SIG-M5 (cell line): ENCODE data around the gene CASP2.

Experiments
- DNase-seq: peaks from one replicate; lab custom pipeline; 2025; lab: John Stamatoyannopoulos, UW

CASP2 gene

GRCh38 chr7:143299346-143299745 is 11.2 kb downstream of the CASP2 start:
- DNase-seq, result no peak

- DNase-seq, result no peak
Measured at GRCh38 chr7:143299840-143300239, 11.7 kb downstream of the CASP2 start.

DNA sequence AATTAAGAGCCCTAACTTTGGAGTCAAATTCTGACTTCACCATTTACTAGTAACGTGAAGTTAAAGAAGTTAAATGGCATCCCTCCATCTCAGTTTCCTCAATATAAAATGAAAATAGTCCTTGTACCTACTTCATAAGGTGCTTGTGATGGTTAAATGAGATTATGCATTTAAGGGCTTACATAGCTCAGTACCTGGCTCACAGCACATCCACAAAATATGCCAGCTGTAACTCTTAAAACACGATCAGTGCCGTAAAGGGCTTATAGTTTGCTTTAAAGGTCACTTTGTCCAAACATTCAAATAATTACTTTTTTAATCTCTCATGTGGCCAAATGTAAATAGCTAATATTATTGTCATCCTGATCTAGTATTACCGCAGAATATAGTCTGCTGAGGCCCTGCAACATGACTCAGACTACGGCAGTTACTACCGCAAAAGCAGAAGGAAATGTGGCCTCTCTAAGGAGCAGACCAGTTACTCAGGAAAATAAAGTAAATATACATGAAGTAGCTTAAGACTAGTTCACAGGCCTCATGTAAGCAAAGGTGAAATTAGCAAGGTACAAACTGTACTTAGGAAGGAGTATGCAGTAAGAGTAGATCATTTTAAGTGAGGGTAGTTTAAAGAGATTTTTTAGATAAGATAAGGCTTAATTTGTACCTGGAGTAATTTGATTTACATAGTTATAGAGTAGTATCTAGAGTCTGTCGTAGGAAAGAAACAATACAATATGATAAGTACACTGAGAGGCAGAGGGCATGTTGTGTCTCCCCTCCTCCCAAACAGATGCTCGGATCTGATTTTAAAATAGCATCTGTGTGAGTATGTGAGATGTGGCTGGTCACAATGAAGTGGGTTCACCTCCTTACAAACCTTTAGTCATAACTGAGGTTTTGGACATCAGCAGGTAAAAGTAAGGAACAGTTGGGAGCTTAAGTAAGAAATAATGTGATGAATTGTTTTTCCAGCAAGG is 13.1 kb downstream of the CASP2 start:
- peak; percentile 60 for DNase-seq

DNA sequence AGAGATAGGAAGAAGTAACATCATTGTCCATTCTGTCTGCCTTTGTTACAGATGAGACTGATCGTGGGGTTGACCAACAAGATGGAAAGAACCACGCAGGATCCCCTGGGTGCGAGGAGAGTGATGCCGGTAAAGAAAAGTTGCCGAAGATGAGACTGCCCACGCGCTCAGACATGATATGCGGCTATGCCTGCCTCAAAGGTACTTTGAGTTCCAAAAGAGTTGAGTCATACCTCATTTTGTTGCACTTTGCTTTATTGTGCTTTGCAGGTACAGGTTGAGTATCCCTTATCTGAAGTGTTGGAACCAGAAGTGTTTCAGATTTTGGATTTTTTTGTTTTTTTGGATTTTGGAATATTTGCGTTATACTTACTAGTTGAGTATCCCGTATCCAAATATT is 15.6 kb downstream of the CASP2 start:
- DNase-seq, result no peak

DNA sequence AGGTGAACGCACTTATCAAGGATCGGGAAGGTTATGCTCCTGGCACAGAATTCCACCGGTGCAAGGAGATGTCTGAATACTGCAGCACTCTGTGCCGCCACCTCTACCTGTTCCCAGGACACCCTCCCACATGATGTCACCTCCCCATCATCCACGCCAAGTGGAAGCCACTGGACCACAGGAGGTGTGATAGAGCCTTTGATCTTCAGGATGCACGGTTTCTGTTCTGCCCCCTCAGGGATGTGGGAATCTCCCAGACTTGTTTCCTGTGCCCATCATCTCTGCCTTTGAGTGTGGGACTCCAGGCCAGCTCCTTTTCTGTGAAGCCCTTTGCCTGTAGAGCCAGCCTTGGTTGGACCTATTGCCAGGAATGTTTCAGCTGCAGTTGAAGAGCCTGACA is 16.8 kb downstream of the CASP2 start:
- no peak for DNase-seq

DNA sequence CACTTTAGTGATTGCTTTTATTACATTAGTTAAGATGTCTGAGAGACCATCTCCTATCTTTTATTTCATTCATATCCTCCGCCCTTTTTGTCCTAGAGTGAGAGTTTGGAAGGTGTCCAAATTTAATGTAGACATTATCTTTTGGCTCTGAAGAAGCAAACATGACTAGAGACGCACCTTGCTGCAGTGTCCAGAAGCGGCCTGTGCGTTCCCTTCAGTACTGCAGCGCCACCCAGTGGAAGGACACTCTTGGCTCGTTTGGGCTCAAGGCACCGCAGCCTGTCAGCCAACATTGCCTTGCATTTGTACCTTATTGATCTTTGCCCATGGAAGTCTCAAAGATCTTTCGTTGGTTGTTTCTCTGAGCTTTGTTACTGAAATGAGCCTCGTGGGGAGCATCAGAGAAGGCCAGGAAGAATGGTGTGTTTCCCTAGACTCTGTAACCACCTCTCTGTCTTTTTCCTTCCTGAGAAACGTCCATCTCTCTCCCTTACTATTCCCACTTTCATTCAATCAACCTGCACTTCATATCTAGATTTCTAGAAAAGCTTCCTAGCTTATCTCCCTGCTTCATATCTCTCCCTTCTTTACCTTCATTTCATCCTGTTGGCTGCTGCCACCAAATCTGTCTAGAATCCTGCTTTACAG is 17.4 kb downstream of the CASP2 start:
- DNase-seq, result no peak

GRCh38 chr7:143308632-143309031 is 20.5 kb downstream of the CASP2 start:
- no peak for DNase-seq

- DNase-seq, result no peak
Measured at GRCh38 chr7:143314127-143314526, 26.0 kb downstream of the CASP2 start.

DNA sequence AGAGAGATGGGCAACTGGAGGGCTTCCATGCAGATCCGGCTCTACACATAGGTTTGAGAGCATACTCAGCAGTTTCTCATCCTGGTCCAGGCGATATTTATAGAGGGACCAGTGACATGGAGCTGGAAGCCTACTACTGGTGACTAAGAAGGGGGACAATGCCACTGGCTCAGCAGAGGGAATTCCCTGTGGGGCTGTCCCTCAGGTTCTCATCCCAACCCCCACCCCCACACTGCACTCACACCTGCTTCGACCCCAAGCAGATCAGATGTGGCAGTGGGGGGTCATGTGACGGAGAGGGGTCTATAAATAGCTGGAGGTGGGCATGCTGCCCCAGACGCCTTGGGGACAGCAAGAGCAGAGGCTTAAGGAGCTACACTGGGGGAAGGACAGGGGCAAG is 27.6 kb downstream of the CASP2 start, which contains the start of gene CLCN1:
Gene CLCN1, plus strand, starts transcription at position 336 of the 400 bp plus-strand sequence. CDS start 102 bp downstream, outside the sequence.
- DNase-seq, result no peak

DNA sequence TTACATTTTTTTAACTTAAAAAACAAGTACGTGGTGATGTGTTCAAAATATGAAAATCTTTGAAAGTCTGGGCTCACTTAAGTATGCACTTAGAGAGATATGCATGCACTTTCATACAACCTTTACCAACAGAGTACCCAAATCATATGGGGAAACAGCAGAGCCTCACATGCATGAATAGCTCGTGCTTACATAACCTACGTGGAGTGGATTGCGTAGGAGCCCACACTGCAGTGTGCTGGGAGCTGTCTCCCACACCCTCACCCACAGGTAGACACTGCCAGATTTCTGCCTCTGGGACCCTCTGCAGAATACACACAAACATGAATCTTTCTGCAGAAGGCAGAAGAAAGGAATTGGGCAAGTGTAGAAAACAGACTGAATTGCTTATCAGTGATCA is 28.3 kb downstream of the CASP2 start:
- DNase-seq, result no peak

DNA sequence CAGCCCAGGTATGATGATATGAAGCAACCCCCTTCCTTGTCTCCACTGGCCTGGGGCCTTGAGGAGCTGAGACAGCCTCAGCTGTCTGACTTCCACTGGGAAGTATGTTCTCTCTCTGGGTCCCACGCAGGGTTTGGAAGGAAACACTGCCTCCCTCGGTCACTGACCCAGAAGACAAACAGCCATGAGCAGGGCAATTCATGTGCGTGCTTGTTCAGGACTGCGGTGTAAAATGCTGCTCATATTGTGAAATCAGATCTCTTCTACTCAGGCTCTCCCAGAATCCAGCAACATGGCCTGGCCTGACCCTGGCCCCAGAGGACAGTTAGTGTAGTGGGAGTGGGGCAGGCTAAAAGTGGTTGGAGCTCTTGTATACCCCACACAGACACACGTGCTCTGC is 30.5 kb downstream of the CASP2 start:
- no peak for DNase-seq

DNA sequence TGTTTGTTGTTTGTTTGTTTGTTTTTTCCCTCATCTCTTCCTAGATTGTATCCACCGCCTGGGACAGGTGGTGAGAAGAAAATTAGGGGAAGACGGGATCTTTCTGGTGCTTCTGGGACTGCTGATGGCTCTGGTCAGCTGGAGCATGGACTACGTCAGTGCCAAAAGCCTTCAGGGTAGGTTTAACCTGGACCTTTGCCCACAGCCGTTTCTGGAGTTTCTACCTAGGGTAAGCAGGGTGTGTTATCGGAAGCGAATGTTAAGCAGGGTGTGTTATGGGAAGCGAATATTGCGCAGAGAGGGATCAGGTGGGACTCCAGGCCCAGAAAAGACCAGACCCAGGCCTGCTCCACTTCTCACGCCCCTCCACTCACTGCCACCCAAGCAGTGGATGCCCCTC is 32.5 kb downstream of the CASP2 start:
- no peak for DNase-seq

GRCh38 chr7:143321242-143321641 is 33.1 kb downstream of the CASP2 start:
- no peak for DNase-seq

DNA sequence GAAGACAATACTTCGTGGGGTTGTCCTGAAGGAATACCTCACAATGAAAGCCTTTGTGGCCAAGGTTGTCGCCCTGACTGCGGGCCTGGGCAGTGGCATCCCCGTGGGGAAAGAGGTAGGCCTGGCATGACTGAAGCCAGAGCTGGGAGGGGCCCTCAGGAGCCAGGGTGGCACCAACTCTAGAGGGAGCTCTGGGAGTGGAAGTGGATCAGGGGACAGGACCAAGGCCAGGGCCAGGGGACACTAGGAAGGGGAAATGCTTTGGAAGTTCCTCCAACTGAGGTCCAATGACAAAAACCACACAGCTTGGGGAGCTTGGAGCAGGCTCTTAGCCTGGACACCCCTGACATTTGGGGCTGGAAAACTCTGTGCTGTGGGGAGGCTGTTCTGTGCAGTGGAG is 33.6 kb downstream of the CASP2 start:
- no peak for DNase-seq

GRCh38 chr7:143322760-143323633 is 34.8 kb downstream of the CASP2 start:
- DNase-seq, result no peak

DNA sequence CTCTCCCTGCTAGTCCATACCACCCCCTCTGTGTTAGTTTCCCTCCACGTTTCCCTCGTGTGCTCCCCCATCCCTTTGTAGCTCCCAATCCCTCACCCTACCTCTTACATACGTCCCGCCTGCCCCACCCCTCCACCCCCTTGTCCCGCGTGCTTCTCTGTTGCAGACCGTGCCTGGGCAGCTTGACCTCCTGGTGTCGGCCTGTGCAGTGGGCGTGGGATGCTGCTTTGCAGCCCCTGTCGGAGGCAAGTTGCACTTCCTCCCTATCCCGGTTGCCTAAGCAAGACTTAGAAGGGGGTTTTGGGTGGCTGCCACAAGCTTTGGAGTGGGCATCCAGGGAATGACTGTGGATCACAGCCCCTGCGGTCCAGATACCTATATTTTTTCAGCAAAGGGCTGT is 35.5 kb downstream of the CASP2 start:
- DNase-seq, result no peak

DNA sequence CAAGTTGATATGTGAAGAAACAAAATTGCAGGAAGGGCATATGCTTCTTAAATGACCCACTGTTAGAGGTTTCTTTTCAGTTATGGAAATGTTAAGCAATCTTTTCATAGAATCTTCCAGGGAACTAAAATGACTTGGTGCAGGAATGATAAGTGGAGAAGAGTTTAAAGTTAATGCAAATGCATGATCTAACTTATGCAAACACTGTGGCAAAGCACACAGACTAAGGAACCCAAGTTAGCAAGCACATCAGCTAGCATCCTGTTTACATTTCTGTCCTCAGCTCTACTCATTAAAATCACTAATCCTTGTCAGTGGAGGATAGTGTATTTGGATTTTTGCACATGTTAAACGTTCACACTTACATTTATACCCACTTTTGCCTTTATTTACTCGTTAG is 37.1 kb downstream of the CASP2 start:
- DNase-seq, result no peak

DNA sequence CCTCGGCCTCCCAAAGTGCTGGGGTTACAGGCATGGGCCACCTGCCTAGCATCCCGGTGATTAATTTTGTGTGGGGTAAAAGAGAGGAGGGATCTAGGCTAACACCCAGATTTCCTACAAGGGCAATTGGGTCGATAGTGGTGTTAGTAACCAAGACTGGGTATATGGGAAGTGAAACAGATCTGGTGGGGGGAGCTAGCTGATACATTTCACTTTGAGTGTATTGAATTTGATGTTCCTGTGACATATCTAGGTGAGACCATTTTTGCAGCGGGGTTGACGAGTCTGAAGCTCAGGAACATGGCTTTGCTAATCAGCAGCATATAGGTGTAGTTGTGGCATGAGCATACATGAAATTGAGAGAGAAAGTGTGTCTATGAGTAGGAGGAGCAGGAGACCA is 39.8 kb downstream of the CASP2 start:
- no peak for DNase-seq

- DNase-seq, result no peak
Measured at GRCh38 chr7:143329471-143330170, 41.5 kb downstream of the CASP2 start.

- DNase-seq, result no peak
Measured at GRCh38 chr7:143331179-143331801, 43.1 kb downstream of the CASP2 start.

- DNase-seq, result no peak
Measured at GRCh38 chr7:143334244-143334643, 46.1 kb downstream of the CASP2 start.
